GM19467 (cell line): ENCODE results near the gene RNASE1.
"Not testable (repeated sequence)": the region's sequence is repeated elsewhere in the genome, so short reads cannot be mapped to it uniquely, and the experiment has no call there.

Source experiments
- ATAC-seq: cut with Tn5 transposase; IDR thresholded peaks from one replicate; pipeline ENCODE4 v1.9.1; 2021; ENCODE audit warnings: mild to moderate bottlenecking, moderate library complexity; ENCODE audit not compliant: unreplicated experiment

The RNASE1 gene

GRCh38 chr14:20774258-20774824 lies 28.3 kb downstream of the RNASE1 start:
- no peak for ATAC-seq

DNA sequence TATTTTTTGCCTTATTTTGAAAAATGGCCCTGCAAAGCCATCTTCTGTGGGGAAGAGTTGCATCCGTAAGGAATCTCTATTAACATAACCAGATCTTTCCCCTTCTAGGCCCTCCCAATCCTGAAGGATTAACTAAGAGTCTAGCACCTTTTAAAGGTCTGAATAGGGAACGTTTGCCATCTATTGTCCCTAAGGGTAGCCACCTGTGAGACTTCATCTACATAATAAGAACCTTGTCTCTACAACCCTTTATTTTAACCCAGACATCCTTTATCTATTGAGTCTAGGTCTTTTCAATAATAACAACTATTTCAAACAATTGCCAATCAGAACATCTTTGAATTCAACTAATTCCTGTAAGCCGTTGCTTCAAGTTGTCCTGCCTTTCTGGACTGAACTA lies 30.0 kb downstream of the RNASE1 start:
- no peak for ATAC-seq

DNA sequence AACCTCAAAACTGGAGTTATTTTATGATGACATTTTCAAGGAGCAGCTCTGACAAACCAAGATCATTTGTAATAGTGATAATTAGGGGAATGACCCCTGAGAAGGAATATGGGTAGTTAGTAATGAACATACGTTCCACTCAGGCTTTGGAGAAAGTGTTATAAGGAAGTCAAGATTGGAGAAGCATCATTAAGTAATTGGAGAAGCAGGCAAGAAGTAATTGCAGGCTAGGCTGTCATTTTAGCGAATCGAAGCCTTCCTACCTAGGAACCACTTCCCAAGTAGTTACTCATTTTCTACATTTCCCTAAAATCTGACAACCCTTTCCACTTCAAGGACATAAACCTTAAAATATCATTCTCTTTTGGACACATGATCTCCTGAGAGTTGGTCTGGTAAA lies 33.2 kb downstream of the RNASE1 start:
- no peak for ATAC-seq

GRCh38 chr14:20768593-20768892 lies 34.1 kb downstream of the RNASE1 start:
- no peak for ATAC-seq

DNA sequence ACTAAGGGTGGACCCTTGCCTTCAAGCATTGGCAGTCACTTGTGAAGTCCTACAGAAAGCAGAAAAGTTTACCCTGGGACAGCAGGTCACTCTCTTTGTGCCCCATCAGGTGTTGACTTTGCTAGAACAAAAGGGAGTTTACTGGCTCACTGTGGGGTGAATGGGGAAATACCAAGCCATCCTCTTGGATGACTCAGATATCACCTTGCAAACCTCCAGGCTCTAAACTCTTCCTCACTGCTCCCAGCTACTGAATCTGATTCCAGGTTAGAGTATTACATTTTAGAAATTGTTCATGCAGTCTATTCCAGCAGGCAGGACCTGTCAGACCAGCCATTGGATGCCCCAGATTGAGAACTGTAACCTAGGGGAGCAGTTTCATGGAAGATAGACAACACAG lies 41.7 kb downstream of the RNASE1 start:
- no peak for ATAC-seq

GRCh38 chr14:20759465-20759864 lies 43.2 kb downstream of the RNASE1 start:
- ATAC-seq, result not testable (repeated sequence)

DNA sequence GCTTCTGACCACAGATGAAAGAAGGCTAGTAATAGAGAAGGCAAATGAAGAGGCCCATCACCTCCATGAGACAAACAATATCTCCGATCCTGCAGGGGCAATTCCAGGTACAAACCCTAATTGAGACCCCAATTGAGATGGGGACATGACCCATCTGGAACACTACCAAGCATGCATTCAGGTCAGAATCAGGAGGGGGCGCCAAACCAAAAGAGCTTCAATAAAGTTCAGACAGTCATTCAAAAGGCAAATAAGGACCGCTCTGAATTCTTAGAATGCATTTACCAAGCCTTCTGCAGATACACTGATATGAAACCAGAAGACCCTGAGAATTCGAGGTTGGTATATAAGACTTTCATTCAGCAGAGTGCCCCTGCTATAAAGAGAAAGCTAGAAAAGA lies 44.7 kb downstream of the RNASE1 start:
- ATAC-seq, result no peak

GRCh38 chr14:20755037-20755436 lies 47.6 kb downstream of the RNASE1 start:
- ATAC-seq, result no peak

DNA sequence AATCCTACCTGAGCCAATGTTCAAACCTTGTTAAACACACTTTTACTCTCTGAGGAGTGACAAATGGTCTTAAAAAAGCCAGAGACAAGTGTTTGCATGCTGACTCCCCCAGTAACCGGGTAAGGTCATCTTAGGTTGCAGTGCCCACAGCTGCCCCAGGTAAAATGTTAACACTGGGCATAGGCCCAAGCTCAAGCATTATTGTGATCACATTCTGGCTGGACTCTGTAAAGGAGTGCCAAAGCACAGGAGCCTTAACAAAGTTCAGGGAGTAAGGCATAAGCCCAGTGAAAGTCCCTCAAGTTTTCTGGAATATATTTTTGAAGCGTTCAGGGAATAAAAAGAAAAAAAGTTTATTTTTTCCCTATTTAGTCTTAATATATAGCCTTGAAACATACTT lies 48.3 kb downstream of the RNASE1 start:
- no peak for ATAC-seq

DNA sequence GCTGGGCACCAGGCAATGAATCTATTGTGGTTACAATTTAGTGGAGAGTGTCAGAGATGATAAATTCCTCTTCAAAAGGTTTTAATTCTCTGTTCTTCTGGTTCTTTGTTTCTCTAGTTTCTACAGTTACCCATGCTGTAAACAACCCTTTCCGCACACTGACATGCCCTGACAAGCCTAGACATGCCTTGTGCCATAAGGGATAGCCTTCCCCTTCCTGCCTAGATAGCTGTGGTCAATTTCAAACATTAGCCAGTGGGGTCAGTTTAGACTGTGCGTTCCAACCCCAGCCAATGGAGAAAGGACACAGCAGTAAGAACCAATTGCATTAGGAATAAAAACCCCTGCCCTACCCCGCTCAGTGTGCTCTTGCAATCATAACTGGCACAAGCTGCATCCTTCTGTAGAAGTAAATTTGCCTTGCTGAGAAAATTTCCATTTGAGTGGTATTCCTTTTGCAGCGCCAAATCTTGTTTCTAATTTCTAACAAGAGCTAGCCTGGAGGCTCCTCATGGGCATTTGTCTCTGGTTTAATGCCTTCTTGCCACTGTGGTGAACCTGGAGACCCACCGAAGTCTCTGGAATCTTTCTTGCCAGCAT lies 50.6 kb downstream of the RNASE1 start:
- no peak for ATAC-seq
